AG09319 (cell line): ENCODE results near the gene ALG1L2.
"Not testable (repeated sequence)": the region's sequence is repeated elsewhere in the genome, so short reads cannot be mapped to it uniquely, and the experiment has no call there.

Source experiments
- DNase-seq: peaks from one replicate; pipeline ENCODE4 v3.0.0-alpha.2; 2010; ENCODE audit warnings: low read depth; ENCODE audit errors: extremely low read depth
- TF ChIP-seq, protein P1 (sequence below): IDR thresholded peaks from 2 replicates; pipeline ENCODE4 v1.5.1; 2011; ENCODE audit warnings: low read depth, mild to moderate bottlenecking, inconsistent platforms, low read length, moderate library complexity

The ALG1L2 gene

GRCh38 chr3:130093741-130094391 lies 12.2 kb downstream of the ALG1L2 start:
- TF ChIP-seq, protein P1, sequence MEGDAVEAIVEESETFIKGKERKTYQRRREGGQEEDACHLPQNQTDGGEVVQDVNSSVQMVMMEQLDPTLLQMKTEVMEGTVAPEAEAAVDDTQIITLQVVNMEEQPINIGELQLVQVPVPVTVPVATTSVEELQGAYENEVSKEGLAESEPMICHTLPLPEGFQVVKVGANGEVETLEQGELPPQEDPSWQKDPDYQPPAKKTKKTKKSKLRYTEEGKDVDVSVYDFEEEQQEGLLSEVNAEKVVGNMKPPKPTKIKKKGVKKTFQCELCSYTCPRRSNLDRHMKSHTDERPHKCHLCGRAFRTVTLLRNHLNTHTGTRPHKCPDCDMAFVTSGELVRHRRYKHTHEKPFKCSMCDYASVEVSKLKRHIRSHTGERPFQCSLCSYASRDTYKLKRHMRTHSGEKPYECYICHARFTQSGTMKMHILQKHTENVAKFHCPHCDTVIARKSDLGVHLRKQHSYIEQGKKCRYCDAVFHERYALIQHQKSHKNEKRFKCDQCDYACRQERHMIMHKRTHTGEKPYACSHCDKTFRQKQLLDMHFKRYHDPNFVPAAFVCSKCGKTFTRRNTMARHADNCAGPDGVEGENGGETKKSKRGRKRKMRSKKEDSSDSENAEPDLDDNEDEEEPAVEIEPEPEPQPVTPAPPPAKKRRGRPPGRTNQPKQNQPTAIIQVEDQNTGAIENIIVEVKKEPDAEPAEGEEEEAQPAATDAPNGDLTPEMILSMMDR = no peak
- no peak for DNase-seq

GRCh38 chr3:130094491-130094941 lies 12.9 kb downstream of the ALG1L2 start:
- not testable (repeated sequence) for DNase-seq

DNA sequence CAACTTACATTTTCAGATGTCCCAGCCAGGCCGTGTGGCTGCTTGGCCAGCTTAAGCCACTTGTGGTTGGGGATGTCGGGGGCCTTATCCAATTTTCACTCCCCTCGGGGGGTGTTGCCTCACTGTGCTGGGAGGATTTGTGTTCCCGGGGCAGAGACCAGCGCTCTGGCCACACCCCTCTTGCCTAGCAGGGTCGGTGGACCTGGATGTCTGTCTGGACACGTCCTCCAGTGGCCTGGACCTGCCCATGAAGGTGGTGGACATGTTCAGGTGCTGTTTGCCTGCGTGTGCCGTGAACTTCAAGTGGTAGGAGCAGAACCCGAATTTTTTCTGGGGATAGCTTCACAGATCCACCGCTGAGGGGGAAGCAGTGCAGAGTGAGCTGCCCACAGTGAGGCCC lies 14.2 kb downstream of the ALG1L2 start:
- not testable (repeated sequence) for DNase-seq

- DNase-seq = not testable (repeated sequence)
Measured at GRCh38 chr3:130097096-130097495, 15.5 kb downstream of the ALG1L2 start.

- DNase-seq = not testable (repeated sequence)
- TF ChIP-seq, protein P1 = peak; percentile 13; the same call in 1 of the 2 replicates
Measured at GRCh38 chr3:130097690-130098638, 16.3 kb downstream of the ALG1L2 start.

GRCh38 chr3:130098639-130099385 lies 17.2 kb downstream of the ALG1L2 start:
- DNase-seq = not testable (repeated sequence)

- not testable (repeated sequence) for DNase-seq
Measured at GRCh38 chr3:130102545-130102944, 20.9 kb downstream of the ALG1L2 start.

GRCh38 chr3:130104191-130104590 lies 22.6 kb downstream of the ALG1L2 start:
- not testable (repeated sequence) for DNase-seq

DNA sequence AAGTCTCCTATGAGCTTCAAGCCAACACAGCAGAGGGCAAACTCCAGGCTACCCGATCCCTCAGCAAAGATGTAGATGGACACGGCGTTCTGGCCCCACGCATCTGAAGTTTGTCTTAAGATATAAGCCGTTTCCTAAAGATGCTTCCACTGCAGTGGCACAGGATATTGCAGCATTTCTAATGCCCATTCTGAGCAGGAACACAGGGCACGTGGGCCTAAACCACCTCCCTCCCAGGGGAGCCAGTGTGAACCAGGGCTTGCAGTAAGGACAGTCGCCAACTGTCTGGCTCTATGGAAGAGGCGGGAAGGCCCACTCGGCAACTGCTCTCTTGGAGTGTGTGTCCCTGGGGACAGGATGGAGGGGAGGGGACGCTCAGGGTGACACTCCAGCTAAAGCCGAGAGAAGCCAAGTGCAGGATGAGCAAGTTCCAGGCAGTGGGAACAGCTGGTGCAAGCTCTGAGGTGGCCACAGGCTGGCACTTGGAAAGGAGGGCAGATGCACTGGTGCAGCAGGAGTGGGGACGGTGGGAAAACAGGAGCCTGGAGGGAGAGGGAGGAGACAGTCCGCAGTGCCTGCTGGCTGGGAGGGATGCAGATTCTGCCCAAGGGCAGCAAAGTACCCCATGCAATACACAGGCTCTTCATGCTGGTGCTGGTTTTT lies 25.8 kb downstream of the ALG1L2 start:
- not testable (repeated sequence) for DNase-seq

DNA sequence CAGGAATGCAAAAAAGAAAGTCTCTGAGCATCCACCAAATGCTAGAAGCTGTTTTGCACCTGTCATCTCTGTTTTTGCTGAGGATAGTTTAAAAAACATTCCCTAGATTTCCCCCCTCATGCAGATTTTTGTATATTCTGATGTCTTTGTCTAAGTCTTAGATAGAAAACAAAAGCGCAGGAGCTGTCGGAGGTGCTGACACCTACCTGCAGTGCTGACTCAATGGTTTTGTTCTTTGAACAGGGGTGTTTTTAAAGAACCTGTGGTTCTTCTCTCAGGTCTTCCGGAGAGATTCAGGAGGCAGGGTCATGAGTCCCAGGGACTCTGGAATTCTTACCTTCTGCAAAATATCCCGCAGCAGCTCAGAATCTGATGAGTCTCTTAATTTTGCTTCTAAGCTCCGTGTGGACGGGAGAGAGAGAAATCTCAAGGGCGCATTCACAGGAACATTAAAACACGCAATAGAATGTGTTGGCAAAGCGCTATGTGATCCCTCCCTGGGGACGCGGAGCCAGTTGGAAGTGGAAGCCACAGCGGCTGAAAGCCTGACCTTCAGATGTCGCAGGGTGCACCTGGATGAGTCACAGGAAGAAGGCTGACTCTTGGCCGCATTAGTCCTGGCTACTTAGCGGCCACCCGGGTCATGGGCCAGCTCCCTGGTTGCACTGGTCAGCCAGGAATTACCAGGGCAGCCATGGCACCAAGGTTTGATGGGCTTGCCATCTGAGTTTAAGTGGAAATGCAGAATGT lies 27.4 kb downstream of the ALG1L2 start:
- not testable (repeated sequence) for DNase-seq

DNA sequence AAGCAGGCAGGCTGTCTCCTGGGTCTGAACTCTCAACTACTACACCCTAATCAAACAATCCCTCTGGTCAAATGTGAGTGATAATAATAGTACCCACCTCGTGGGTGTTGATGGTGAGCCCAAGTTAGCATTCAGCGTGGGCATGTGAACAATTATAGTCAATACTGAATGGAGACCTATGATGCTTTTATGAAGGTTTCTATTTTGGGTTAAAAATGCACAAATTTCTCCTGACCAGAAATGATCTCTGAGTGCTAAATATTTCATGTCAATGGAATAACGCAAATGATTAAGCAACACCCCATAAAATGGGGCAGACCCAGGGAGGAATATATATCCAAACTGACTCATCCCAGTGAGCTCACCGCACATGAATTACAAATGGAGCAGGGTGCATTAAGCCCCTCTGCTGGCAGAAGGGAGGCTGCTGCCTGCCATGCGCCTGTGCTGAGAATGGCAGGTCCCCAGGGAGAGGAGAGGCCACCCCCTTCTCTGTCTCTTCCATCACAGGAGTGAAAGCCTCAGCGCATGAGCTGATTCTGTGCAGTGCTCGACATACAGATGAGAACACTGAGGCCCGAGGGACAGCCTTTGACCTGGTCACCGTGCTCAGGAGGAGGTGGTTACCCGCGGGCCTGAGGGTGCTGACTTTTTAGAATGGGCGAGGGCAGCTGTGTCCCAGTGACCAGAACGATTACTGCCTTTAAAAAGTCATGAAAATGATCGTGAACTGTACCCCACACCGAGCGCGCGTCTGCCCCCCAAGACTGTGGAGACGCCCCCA lies 28.9 kb downstream of the ALG1L2 start:
- not testable (repeated sequence) for DNase-seq
